ENCODE measurements around the gene OTUD1. TPM values are rescaled to one million over a fixed set of nuclear protein-coding genes. Genes with fewer than 3 reads are reported as not detected.

The OTUD1 gene
- total and polyA plus RNA-seq, 12 donors: 4.8 to 31.1 (median 15.1) TPM

- Histone ChIP-seq H3K9me3 (replicated peaks in 1 of 3) (no peaks in the 10 kb centered on the region), H3K27ac (no peak overlapping the region), H3K27me3 (no peaks in the 10 kb centered on the region), H3K4me1 (replicated peaks in 1 of 2) (no peaks in the 10 kb centered on the region), H3K4me3 (no peak overlapping the region), H3K36me3 (replicated peaks in 1 of 2) (no peaks in the 10 kb centered on the region)
- 78 to 82% (median 80%) methylated on average over 4 of the region's 4 CpGs for WGBS, 4 donors
- TF ChIP-seq CTCF (IDR thresholded peaks at IDR 0.05): no peak
- no peak for TF ChIP-seq POLR2A (IDR thresholded peaks at IDR 0.05)
- intact Hi-C loops (cut with DNase I): no loop called here
- DNase-seq: no peak
Measured at GRCh38 chr10:23467012-23467411, 28.1 kb downstream of the OTUD1 start.

- Histone ChIP-seq H3K27ac (no peak overlapping the region), H3K4me1 (replicated peaks in 1 of 2) (no peaks in the 10 kb centered on the region), H3K4me3 (no peak overlapping the region), H3K9me3 (replicated peaks in 1 of 3) (no peaks in the 10 kb centered on the region), H3K27me3 (no peaks in the 10 kb centered on the region), H3K36me3 (replicated peaks in 1 of 2) (no peaks in the 10 kb centered on the region)
- no peak for DNase-seq
- intact Hi-C loops (cut with DNase I): no loop called here
- TF ChIP-seq CTCF (IDR thresholded peaks at IDR 0.05) (no peak), POLR2A (IDR thresholded peaks at IDR 0.05) (no peak)
- 67 to 81% (median 75%) methylated on average over 3 of the region's 3 CpGs for WGBS, 4 donors
Measured at GRCh38 chr10:23467548-23467947, 28.7 kb downstream of the OTUD1 start.

GRCh38 chr10:23469596-23470237 is 30.8 kb downstream of the OTUD1 start:
- Histone ChIP-seq H3K36me3 (replicated peaks in 1 of 2) (no peaks in the 10 kb centered on the region), H3K27me3 (no peaks in the 10 kb centered on the region), H3K4me1 (replicated peaks in 1 of 2) (no peaks in the 10 kb centered on the region), H3K4me3 (no peak overlapping the region), H3K27ac (no peak overlapping the region), H3K9me3 (replicated peaks in 1 of 3) (no peaks in the 10 kb centered on the region)
- 69 to 78% (median 72%) methylated on average over 1 of the region's 1 CpG for WGBS, 4 donors
- no peak for TF ChIP-seq CTCF (IDR thresholded peaks at IDR 0.05)
- no peak for TF ChIP-seq POLR2A (IDR thresholded peaks at IDR 0.05)
- DNase-seq: no peak
- intact Hi-C loops (cut with DNase I): no loop called here

GRCh38 chr10:23472181-23472580 is 33.3 kb downstream of the OTUD1 start:
- no peaks in the 10 kb centered on the region for H3K36me3 ChIP-seq (replicated peaks in 1 of 2)
- TF ChIP-seq CTCF (IDR thresholded peaks at IDR 0.05) (no peak), POLR2A (IDR thresholded peaks at IDR 0.05) (no peak)
- no peak overlapping the region for H3K27ac ChIP-seq
- no peak for DNase-seq
- no peaks in the 10 kb centered on the region for H3K4me1 ChIP-seq (replicated peaks in 1 of 2)
- intact Hi-C loops (cut with DNase I): no loop called here
- no peak overlapping the region for H3K4me3 ChIP-seq
- H3K9me3 ChIP-seq (replicated peaks in 1 of 3): no peaks in the 10 kb centered on the region
- WGBS, 4 donors: 83 to 93% (median 84%) methylated on average over 8 of the region's 8 CpGs
- no peaks in the 10 kb centered on the region for H3K27me3 ChIP-seq
